ENCODE data around the gene SLC22A15. TPM values are rescaled to one million over a fixed set of nuclear protein-coding genes. Genes with fewer than 3 reads are reported as not detected.

The SLC22A15 gene
- total RNA-seq, 1 donor from 2014 or later = 5.6 TPM

GRCh38 chr1:116118471-116118870 is 142.2 kb downstream of the SLC22A15 start:
- no peak for TF ChIP-seq CTCF (IDR thresholded peaks at IDR 0.05)

More at GRCh38 chr1:116118471-116118870, 142.2 kb downstream of the SLC22A15 start:
- H3K4me3 ChIP-seq = no peak overlapping the region
- H3K36me3 ChIP-seq = no peaks in the 10 kb centered on the region
- no peaks in the 10 kb centered on the region for H3K4me1 ChIP-seq
- no peaks in the 10 kb centered on the region for H3K27me3 ChIP-seq
- no peaks in the 10 kb centered on the region for H3K9me3 ChIP-seq
- H3K27ac ChIP-seq = no peak overlapping the region
- intact Hi-C loops (cut with DNase I) = no loop called here
- no peak for DNase-seq (ENCODE audit: low spot score in 2 of 2)

Other genes starting within 250 kb of the SLC22A15 start
- gene CASQ2, start 207.8 kb upstream of the SLC22A15 start, total RNA-seq = 3.8 TPM
- gene NHLH2, start 135.4 kb upstream of the SLC22A15 start, total RNA-seq = not detected
- gene MAB21L3, start 134.9 kb downstream of the SLC22A15 start, total RNA-seq = not detected